Stomach (tissue), 4 donors: ENCODE data around the gene SNAPC2.

Experiments used
- POLR2AphosphoS5 ChIP-seq, 3 donors: sonication (generic); formaldehyde crosslinking; IDR thresholded peaks; one replicate each; pipeline ENCODE4 v1.6.1; 2016; ENCODE audit warnings: antibody characterized with exemption in 3 of 3
- TF ChIP-seq, protein P1 (sequence below), 7 experiments: fragments of 450-650 bp in 4 of 7; fragments of 200-600 bp in 3 of 7; sonication (generic) in 3 of 7; IDR thresholded peaks; one replicate each; pipeline ENCODE4 v1.5.1; 2016 to 2019; ENCODE audit warnings: antibody characterized with exemption in 7 of 7, control low read depth in 2 of 7, mild to moderate bottlenecking in 1 of 7

DNA sequence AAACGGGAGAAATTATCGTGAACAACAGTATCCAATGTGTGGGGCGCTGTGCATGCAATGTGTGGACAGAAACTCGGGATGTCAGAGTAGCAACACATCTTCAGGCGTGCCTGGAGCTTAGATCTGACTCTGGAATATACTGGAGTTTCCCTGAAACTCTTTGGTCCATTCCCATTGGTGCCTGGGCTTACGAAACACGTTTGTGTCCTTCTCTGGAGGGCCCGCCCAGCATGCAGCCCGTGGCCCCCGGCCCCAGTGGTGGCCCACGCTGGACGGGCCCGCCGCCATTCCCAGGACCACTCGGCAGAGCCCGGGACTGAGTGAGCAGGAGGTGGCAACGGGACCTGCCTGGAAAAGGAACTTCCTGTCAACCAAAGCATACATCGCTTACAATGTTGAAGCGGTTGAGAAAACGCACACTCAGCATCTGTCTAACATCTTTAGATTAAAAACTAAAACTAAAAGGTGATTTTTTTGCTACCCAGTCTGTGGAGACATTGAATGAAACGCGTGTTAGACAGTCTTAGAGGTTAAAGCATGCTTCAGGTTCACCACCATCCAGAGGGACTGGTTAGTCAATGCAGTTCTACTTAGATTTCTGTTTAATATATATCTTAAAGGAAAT lies 42.6 kb downstream of the SNAPC2 start:
- TF ChIP-seq POLR2AphosphoS5 (IDR thresholded peaks at IDR 0.05): no peak
- TF ChIP-seq, protein P1, sequence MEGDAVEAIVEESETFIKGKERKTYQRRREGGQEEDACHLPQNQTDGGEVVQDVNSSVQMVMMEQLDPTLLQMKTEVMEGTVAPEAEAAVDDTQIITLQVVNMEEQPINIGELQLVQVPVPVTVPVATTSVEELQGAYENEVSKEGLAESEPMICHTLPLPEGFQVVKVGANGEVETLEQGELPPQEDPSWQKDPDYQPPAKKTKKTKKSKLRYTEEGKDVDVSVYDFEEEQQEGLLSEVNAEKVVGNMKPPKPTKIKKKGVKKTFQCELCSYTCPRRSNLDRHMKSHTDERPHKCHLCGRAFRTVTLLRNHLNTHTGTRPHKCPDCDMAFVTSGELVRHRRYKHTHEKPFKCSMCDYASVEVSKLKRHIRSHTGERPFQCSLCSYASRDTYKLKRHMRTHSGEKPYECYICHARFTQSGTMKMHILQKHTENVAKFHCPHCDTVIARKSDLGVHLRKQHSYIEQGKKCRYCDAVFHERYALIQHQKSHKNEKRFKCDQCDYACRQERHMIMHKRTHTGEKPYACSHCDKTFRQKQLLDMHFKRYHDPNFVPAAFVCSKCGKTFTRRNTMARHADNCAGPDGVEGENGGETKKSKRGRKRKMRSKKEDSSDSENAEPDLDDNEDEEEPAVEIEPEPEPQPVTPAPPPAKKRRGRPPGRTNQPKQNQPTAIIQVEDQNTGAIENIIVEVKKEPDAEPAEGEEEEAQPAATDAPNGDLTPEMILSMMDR (IDR thresholded peaks at IDR 0.05): no peak
